ENCODE results near the gene SREBF1. TPM values are rescaled to one million over a fixed set of nuclear protein-coding genes. Genes with fewer than 3 reads are reported as not detected.

Gene SREBF1
- total RNA-seq, 1 donor from 2014 or later, result 86.9 TPM

DNA sequence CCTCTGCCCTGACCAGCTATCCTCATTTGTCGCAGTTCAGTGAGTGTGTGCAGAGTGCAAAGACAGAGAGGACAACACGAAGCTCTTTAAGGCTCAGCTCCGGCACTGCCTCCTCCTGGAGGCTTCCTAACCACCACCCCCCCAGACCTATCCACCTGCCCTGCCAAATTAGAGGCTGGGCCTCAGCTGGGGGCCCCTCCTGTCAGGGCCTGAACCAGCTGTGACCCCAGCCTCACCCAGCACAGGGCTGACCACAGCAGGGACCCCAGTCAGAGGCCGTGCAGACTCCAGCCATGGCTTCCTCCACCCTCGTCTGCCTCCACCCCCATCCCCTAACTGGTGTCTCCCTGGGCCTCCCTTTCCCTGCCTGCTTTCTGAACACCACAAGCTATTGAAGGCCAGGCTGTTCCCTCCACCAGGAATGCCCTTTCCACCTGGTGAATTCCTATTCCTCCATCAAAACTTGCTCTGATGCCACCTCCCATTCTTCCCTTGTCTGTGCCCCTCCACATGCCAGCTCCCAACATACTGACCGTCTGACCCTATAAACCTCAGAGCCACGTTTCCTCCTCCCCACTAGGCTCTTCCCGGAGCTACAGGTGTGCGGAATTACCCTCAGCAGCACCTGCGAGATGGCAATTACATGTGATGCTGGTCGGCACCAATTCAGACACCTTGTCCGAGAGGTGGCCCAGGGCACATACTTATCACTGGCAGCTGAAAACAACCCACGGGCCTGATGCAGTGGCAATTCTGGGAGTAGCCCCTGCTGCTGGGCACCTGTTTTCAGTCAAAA, 8.8 kb downstream of the SREBF1 start:
- Mint-ChIP-seq H3K4me3 (ENCODE audit: unreplicated experiment) (no peak overlapping the region), H3K36me3 (ENCODE audit: unreplicated experiment) (no peaks in the 10 kb centered on the region), H3K9me3 (ENCODE audit: unreplicated experiment) (no peaks in the 10 kb centered on the region), H3K27ac (ENCODE audit: unreplicated experiment) (no peak overlapping the region), H3K27me3 (ENCODE audit: unreplicated experiment) (no peaks in the 10 kb centered on the region), H3K4me1 (ENCODE audit: unreplicated experiment) (peaks cover 50% of the 10 kb centered on the region)
- no peak for TF ChIP-seq CTCF (IDR thresholded peaks at IDR 0.05)
- DNase-seq (ENCODE audit: extremely low spot score, unreplicated experiment), result no peak

- H3K9me3 Mint-ChIP-seq (ENCODE audit: unreplicated experiment), result no peaks in the 10 kb centered on the region
- DNase-seq (ENCODE audit: extremely low spot score, unreplicated experiment), result no peak
- no peaks in the 10 kb centered on the region for H3K36me3 Mint-ChIP-seq (ENCODE audit: unreplicated experiment)
- H3K27me3 Mint-ChIP-seq (ENCODE audit: unreplicated experiment), result no peaks in the 10 kb centered on the region
- peak overlapping the region; percentile 39 for H3K27ac Mint-ChIP-seq (ENCODE audit: unreplicated experiment)
- H3K4me1 Mint-ChIP-seq (ENCODE audit: unreplicated experiment), result peaks cover 56% of the 10 kb centered on the region
- no peak for TF ChIP-seq CTCF (IDR thresholded peaks at IDR 0.05)
- no peak overlapping the region for H3K4me3 Mint-ChIP-seq (ENCODE audit: unreplicated experiment)
Measured at GRCh38 chr17:17826942-17827785, 9.6 kb downstream of the SREBF1 start.

DNA sequence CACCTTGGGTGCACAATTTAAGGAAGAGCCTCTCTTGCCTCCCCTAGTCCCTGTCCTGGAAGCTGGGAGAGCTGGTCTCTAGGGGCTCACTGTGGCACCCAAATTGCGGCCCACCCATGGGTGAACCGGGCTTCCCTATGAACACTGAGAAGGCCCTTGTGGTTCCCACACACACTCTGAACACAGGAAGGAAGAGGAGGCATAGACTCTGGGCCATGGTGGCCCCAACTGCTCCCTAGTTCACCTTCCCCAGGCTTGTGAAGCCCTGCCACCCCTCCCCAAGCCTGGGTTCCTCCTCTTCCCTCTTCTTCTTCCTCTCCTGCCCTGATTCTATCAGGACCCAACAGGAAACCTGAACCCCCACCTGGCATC, 10.5 kb downstream of the SREBF1 start:
- Mint-ChIP-seq H3K36me3 (ENCODE audit: unreplicated experiment) (no peaks in the 10 kb centered on the region), H3K4me3 (ENCODE audit: unreplicated experiment) (no peak overlapping the region), H3K27me3 (ENCODE audit: unreplicated experiment) (no peaks in the 10 kb centered on the region), H3K4me1 (ENCODE audit: unreplicated experiment) (peaks cover 64% of the 10 kb centered on the region), H3K27ac (ENCODE audit: unreplicated experiment) (peak overlapping the region; percentile 39), H3K9me3 (ENCODE audit: unreplicated experiment) (no peaks in the 10 kb centered on the region)
- TF ChIP-seq CTCF (IDR thresholded peaks at IDR 0.05), result no peak
- no peak for DNase-seq (ENCODE audit: extremely low spot score, unreplicated experiment)

DNA sequence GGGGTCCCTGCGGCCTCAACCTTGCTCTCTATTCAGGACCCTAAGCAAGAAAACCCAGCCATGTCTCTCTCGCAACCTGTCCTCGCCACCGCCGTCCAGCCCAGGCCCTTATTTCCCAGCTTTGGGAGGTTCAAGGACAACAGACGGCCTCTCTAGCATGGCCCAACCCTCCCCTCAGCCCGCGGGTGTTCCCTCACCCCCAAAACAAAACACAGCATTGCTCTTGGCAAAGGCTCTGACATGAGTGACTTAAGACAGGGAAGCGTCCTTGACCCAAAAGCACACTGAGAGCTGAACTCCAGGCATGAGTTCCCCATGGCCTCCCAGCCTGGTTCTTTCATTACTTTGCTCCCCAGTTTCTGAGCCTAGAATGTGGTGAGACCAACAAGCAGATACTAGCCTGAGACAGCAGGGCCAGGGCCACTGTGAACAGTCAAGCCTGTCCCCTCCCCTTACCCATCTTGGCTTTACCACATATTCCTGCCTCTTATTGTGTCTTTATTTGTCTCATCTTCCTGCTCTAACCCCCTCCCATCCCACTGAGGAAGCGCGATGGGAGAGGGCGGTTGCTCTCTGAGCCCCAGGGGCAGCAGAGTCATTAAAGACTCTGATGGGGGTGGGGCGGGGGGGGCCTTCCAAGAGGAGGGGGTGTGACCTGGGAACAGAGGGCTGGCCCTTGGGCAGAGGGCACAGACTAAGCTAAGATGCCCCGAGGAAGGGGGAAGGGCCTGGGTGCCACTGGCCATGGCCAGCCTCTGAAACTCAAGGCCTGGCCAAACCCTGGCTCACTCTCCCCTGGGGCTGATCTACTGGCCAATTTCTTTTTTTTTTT, 11.8 kb downstream of the SREBF1 start:
- H3K9me3 Mint-ChIP-seq (ENCODE audit: unreplicated experiment), result no peaks in the 10 kb centered on the region
- no peak for DNase-seq (ENCODE audit: extremely low spot score, unreplicated experiment)
- H3K4me3 Mint-ChIP-seq (ENCODE audit: unreplicated experiment), result peak overlapping the region; percentile 63
- peaks cover 71% of the 10 kb centered on the region for H3K4me1 Mint-ChIP-seq (ENCODE audit: unreplicated experiment)
- H3K36me3 Mint-ChIP-seq (ENCODE audit: unreplicated experiment), result no peaks in the 10 kb centered on the region
- peak overlapping the region; percentile 85 for H3K27ac Mint-ChIP-seq (ENCODE audit: unreplicated experiment)
- H3K27me3 Mint-ChIP-seq (ENCODE audit: unreplicated experiment), result no peaks in the 10 kb centered on the region
- no peak for TF ChIP-seq CTCF (IDR thresholded peaks at IDR 0.05)

All from osteocyte (in vitro differentiated cells).